Peyer's patch (tissue), 4 donors: ENCODE results near the gene ZNRF3. TPM values are rescaled to one million over a fixed set of nuclear protein-coding genes. Genes with fewer than 3 reads are reported as not detected.

Source experiments
- DNase-seq, 3 donors: peaks; one replicate each; pipeline ENCODE4 v3.0.0-alpha.2; 2017 to 2019
- H3K27ac ChIP-seq, 4 donors: fragments of 200-600 bp; sonication (generic); one replicate each; pipeline ENCODE4 v1.5.1; 2016 to 2019
- H3K27me3 ChIP-seq, 2 donors: fragments of 200-600 bp; sonication (generic); one replicate each; pipeline ENCODE4 v1.5.1; 2019
- H3K36me3 ChIP-seq, 3 donors: fragments of 200-600 bp; sonication (generic); one replicate each; pipeline ENCODE4 v1.5.1; 2016 to 2019
- H3K4me1 ChIP-seq, 4 donors: fragments of 200-600 bp; sonication (generic); one replicate each; pipeline ENCODE4 v1.5.1; 2016 to 2019
- H3K4me3 ChIP-seq, 4 donors: fragments of 200-600 bp; sonication (generic); 1 replicate in 3 of 4; 2 replicates in 1 of 4; pipeline ENCODE4 v1.5.1; 2016 to 2019; ENCODE audit warnings: mild to moderate bottlenecking in 1 of 4
- H3K9me3 ChIP-seq, 4 donors: fragments of 200-600 bp; sonication (generic); one replicate each; pipeline ENCODE4 v1.5.1; 2016 to 2019; ENCODE audit warnings: mild to moderate bottlenecking in 1 of 4
- CTCF ChIP-seq, 6 experiments: fragments of 450-650 bp in 4 of 6; fragments of 200-600 bp in 2 of 6; sonication (generic) in 1 of 6; IDR thresholded peaks; one replicate each; pipeline ENCODE4 v1.5.1; 2017 to 2019; ENCODE audit warnings: antibody characterized with exemption in 6 of 6, mild to moderate bottlenecking in 3 of 6, moderate library complexity in 1 of 6
- POLR2A ChIP-seq, 2 donors: fragments of 450-650 bp; IDR thresholded peaks; one replicate each; pipeline ENCODE4 v1.5.1; 2017; ENCODE audit warnings: antibody characterized with exemption in 2 of 2, mild to moderate bottlenecking in 2 of 2, moderate library complexity in 2 of 2
- total RNA-seq, 4 donors: library from RNA; depleted of rRNA; stranded (reverse); fragments of >200 nt; gene quantifications; one replicate each; pipeline ENCODE4 v1.1.0, GENCODE V29; 2016

ZNRF3 gene
- total RNA-seq, 4 donors from 2014 or later, result 5.8 to 17.6 (median 8.0) TPM

- no peaks in the 10 kb centered on the region for H3K36me3 ChIP-seq
- no peaks in the 10 kb centered on the region for H3K9me3 ChIP-seq
- H3K4me1 ChIP-seq, result no peaks in the 10 kb centered on the region
- H3K27ac ChIP-seq, result no peak overlapping the region
- TF ChIP-seq CTCF (IDR thresholded peaks at IDR 0.05) (no peak), POLR2A (IDR thresholded peaks at IDR 0.05) (no peak)
- H3K4me3 ChIP-seq, result no peak overlapping the region
- H3K27me3 ChIP-seq, result no peaks in the 10 kb centered on the region
- DNase-seq, result no peak
These were observed 115.3 kb downstream of the ZNRF3 start for GRCh38 chr22:28998681-28999080.

- DNase-seq, result no peak
- H3K4me1 ChIP-seq, result peaks cover 0 to 8% (median 0%) of the 10 kb centered on the region in 4 donors
- no peaks in the 10 kb centered on the region for H3K27me3 ChIP-seq
- H3K9me3 ChIP-seq, result no peaks in the 10 kb centered on the region
- TF ChIP-seq CTCF (IDR thresholded peaks at IDR 0.05) (no peak), POLR2A (IDR thresholded peaks at IDR 0.05) (no peak)
- no peaks in the 10 kb centered on the region for H3K36me3 ChIP-seq
- H3K27ac ChIP-seq, result no peak overlapping the region
- no peak overlapping the region for H3K4me3 ChIP-seq
These were observed 116.1 kb downstream of the ZNRF3 start for GRCh38 chr22:28999510-28999909.

GRCh38 chr22:28999919-29000556, 116.7 kb downstream of the ZNRF3 start:
- no peak for DNase-seq
- no peaks in the 10 kb centered on the region for H3K36me3 ChIP-seq
- H3K4me1 ChIP-seq, result peaks cover 0 to 12% (median 0%) of the 10 kb centered on the region in 4 donors
- no peaks in the 10 kb centered on the region for H3K27me3 ChIP-seq
- no peak for TF ChIP-seq CTCF (IDR thresholded peaks at IDR 0.05)
- TF ChIP-seq POLR2A (IDR thresholded peaks at IDR 0.05), result no peak
- no peaks in the 10 kb centered on the region for H3K9me3 ChIP-seq
- H3K27ac ChIP-seq, result no peak overlapping the region
- no peak overlapping the region for H3K4me3 ChIP-seq

GRCh38 chr22:29000641-29001040, 117.3 kb downstream of the ZNRF3 start:
- no peak for TF ChIP-seq POLR2A (IDR thresholded peaks at IDR 0.05)
- TF ChIP-seq CTCF (IDR thresholded peaks at IDR 0.05), result no peak
- no peaks in the 10 kb centered on the region for H3K9me3 ChIP-seq
- no peaks in the 10 kb centered on the region for H3K27me3 ChIP-seq
- no peak overlapping the region for H3K4me3 ChIP-seq
- H3K36me3 ChIP-seq, result no peaks in the 10 kb centered on the region
- H3K4me1 ChIP-seq, result peaks cover 0 to 18% (median 0%) of the 10 kb centered on the region in 4 donors
- DNase-seq, result no peak
- no peak overlapping the region for H3K27ac ChIP-seq

GRCh38 chr22:29002603-29003002, 119.2 kb downstream of the ZNRF3 start:
- H3K9me3 ChIP-seq, result no peaks in the 10 kb centered on the region
- H3K27me3 ChIP-seq, result no peaks in the 10 kb centered on the region
- H3K36me3 ChIP-seq, result no peaks in the 10 kb centered on the region
- DNase-seq, result no peak
- no peak overlapping the region for H3K4me3 ChIP-seq
- TF ChIP-seq CTCF (IDR thresholded peaks at IDR 0.05), result no peak
- H3K27ac ChIP-seq, result no peak overlapping the region
- H3K4me1 ChIP-seq, result peaks cover 0 to 19% (median 0%) of the 10 kb centered on the region in 4 donors

GRCh38 chr22:29003552-29003951, 120.2 kb downstream of the ZNRF3 start:
- Histone ChIP-seq H3K9me3 (no peaks in the 10 kb centered on the region), H3K4me1 (peaks cover 0 to 19% (median 0%) of the 10 kb centered on the region in 4 donors), H3K27me3 (no peaks in the 10 kb centered on the region), H3K36me3 (no peaks in the 10 kb centered on the region), H3K27ac (no peak overlapping the region), H3K4me3 (no peak overlapping the region)
- TF ChIP-seq POLR2A (IDR thresholded peaks at IDR 0.05) (no peak), CTCF (IDR thresholded peaks at IDR 0.05) (no peak)
- no peak for DNase-seq
